B cell (primary cell): ENCODE data around the gene RNF187. TPM values are rescaled to one million over a fixed set of nuclear protein-coding genes. Genes with fewer than 3 reads are reported as not detected.

Source experiments
- ATAC-seq: fragments of 200-7000 bp; cut with Tn5 transposase; one replicate; pipeline ENCODE4 v1.10.0; 2021; ENCODE audit warnings: low read depth, mild to moderate bottlenecking, moderate number of reproducible peaks, moderate library complexity
- CTCF ChIA-PET: fragments of 350-600 bp; sonication (Branson Sonifier 250); formaldehyde crosslinking; loops from one replicate; lab custom pipeline; 2021; ENCODE audit warnings: antibody characterized with exemption, inconsistent platforms; lab: Charles Lee
- POLR2A ChIA-PET: fragments of 350-600 bp; sonication (Branson Sonifier 250); formaldehyde crosslinking; loops from one replicate; lab custom pipeline; 2021; ENCODE audit warnings: antibody characterized with exemption; lab: Charles Lee
- DNase-seq: peaks from one replicate; pipeline ENCODE4 v3.0.0; 2013
- H2AFZ ChIP-seq: 2 replicates; pipeline ENCODE4 v1.6.1; 2012; ENCODE audit warnings: mild to moderate bottlenecking, low read depth, low read length; ENCODE audit not compliant: insufficient read depth, poor library complexity, severe bottlenecking
- H3K27ac ChIP-seq, 2 donors: 1 replicate in 1 of 2; 2 replicates in 1 of 2; pipeline ENCODE4 v1.5.1; 2012 to 2013; ENCODE audit warnings: low read length in 2 of 2, mild to moderate bottlenecking in 2 of 2, moderate library complexity in 1 of 2
- H3K27me3 ChIP-seq, 4 experiments: fragments of 200-600 bp in 1 of 4; sonication (generic) in 1 of 4; replicated peaks in 1 of 4; 1 replicate in 2 of 4; 2 replicates in 2 of 4; pipeline versions ENCODE4 v1.6.1 to v1.7.0; 2013 to 2016; ENCODE audit warnings: low read length in 3 of 4, mild to moderate bottlenecking in 2 of 4, mixed read lengths in 1 of 4, moderate library complexity in 1 of 4; ENCODE audit not compliant: insufficient read depth in 4 of 4, control insufficient read depth in 3 of 4; ENCODE audit errors: control extremely low read depth in 1 of 4
- H3K36me3 ChIP-seq, 2 experiments: replicated peaks in 1 of 2; 1 replicate in 1 of 2; 2 replicates in 1 of 2; pipeline versions ENCODE4 v1.6.1 to v1.7.1; 2013; ENCODE audit warnings: low read length in 1 of 2; ENCODE audit not compliant: insufficient read depth in 2 of 2, control insufficient read depth in 1 of 2; ENCODE audit errors: control extremely low read depth in 1 of 2, extremely low read depth in 1 of 2
- H3K4me1 ChIP-seq, 2 donors: fragments of 200-600 bp in 1 of 2; sonication (generic) in 1 of 2; 1 replicate in 1 of 2; 2 replicates in 1 of 2; pipeline versions ENCODE4 v1.5.1 to v1.6.1; 2013 to 2017; ENCODE audit warnings: low read length in 2 of 2; ENCODE audit not compliant: control insufficient read depth in 2 of 2, insufficient read depth in 2 of 2
- H3K4me2 ChIP-seq: replicated peaks from 2 replicates; pipeline ENCODE3; 2012; ENCODE audit warnings: mild to moderate bottlenecking, low read depth, low read length; ENCODE audit not compliant: poor library complexity, severe bottlenecking
- H3K4me3 ChIP-seq, 5 experiments: fragments of 200-600 bp in 1 of 5; sonication (generic) in 1 of 5; 1 replicate in 3 of 5; 2 replicates in 2 of 5; pipeline versions ENCODE4 v1.5.1 to v1.7.0; 2011 to 2016; ENCODE audit warnings: low read length in 4 of 5, mild to moderate bottlenecking in 4 of 5, low read depth in 2 of 5, control low read depth in 1 of 5, moderate library complexity in 1 of 5; ENCODE audit not compliant: insufficient read depth in 1 of 5; ENCODE audit errors: control extremely low read depth in 1 of 5, extremely low read depth in 1 of 5
- H3K79me2 ChIP-seq: fragments of 200-600 bp; sonication (generic); one replicate; pipeline ENCODE4 v1.6.0; 2016; ENCODE audit warnings: low read length; ENCODE audit not compliant: control insufficient read depth, insufficient read depth
- H3K9ac ChIP-seq: fragments of 200-600 bp; sonication (generic); 2 replicates; pipeline ENCODE4 v1.6.1; 2017; ENCODE audit warnings: mild to moderate bottlenecking, low read length, moderate library complexity
- H3K9me3 ChIP-seq, 3 donors: one replicate each; pipeline versions ENCODE4 v1.6.1 to v1.7.1; 2013; ENCODE audit warnings: low read length in 2 of 3; ENCODE audit not compliant: control insufficient read depth in 2 of 3, insufficient read depth in 1 of 3; ENCODE audit errors: control extremely low read depth in 1 of 3
- H4K20me1 ChIP-seq: 2 replicates; pipeline ENCODE4 v1.6.0; 2012; ENCODE audit warnings: mild to moderate bottlenecking, low read length; ENCODE audit not compliant: insufficient read depth, control insufficient read depth, poor library complexity, severe bottlenecking
- H3K27ac Mint-ChIP-seq: one replicate; pipeline ENCODE4 v1.8.0; 2021; ENCODE audit warnings: mixed read lengths
- H3K27me3 Mint-ChIP-seq: one replicate; pipeline ENCODE4 v1.8.0; 2021; ENCODE audit warnings: mixed read lengths
- H3K4me1 Mint-ChIP-seq: one replicate; pipeline ENCODE4 v1.8.0; 2021; ENCODE audit warnings: mixed read lengths
- H3K4me3 Mint-ChIP-seq: one replicate; pipeline ENCODE4 v1.8.0; 2021; ENCODE audit warnings: mixed read lengths
- H3K9me3 Mint-ChIP-seq: one replicate; pipeline ENCODE4 v1.8.0; 2022; ENCODE audit warnings: mixed read lengths; ENCODE audit not compliant: insufficient read depth
- CTCF ChIP-seq: fragments of 200-600 bp; IDR thresholded peaks from one replicate; pipeline ENCODE4 v1.8.0; 2022; ENCODE audit warnings: antibody characterized with exemption, mild to moderate bottlenecking
- EZH2 ChIP-seq: IDR thresholded peaks from 2 replicates; pipeline ENCODE4 v1.6.1; 2012; ENCODE audit warnings: borderline replicate concordance, low read depth, mild to moderate bottlenecking, moderate library complexity, low read length; ENCODE audit not compliant: insufficient read depth, poor library complexity, severe bottlenecking
- WGBS: methylation state at CpG from one replicate; pipeline ENCODE4 v1.1.5; 2013; ENCODE audit warnings: missing lambda C conversion rate; ENCODE audit not compliant: insufficient coverage; 5-methylcytosine and 5-hydroxymethylcytosine counted together
- intact Hi-C: fragments of 100-400 bp; cut with micrococcal nuclease; formaldehyde crosslinking; loops from one replicate; pipeline ENCODE4 v1.10.0; 2022
- polyA plus RNA-seq: library from polyadenylated mRNA; depleted of rRNA; stranded (reverse); fragments of >200 nt; gene quantifications from 2 replicates; pipeline ENCODE4 v1.2.3, GENCODE V29; 2012
- total RNA-seq, 2 donors: library from RNA; stranded (reverse); fragments of 120-200 nt in 1 of 2; gene quantifications; 1 replicate in 1 of 2; 2 replicates in 1 of 2; pipeline versions ENCODE4 v1.2.3 to v1.2.4, GENCODE V29; 2013 to 2022

RNF187 gene
- total and polyA plus RNA-seq, 2 donors (not counting 1 experiment from before 2014, with no cell fraction given): 25.5 to 67.3 TPM

GRCh38 chr1:228488818-228489674, 1.9 kb downstream of the RNF187 start:
- Mint-ChIP-seq H3K27me3 (no peaks in the 10 kb centered on the region), H3K27ac (peak overlapping the region; percentile 93), H3K4me1 (peaks cover 38% of the 10 kb centered on the region), H3K4me3 (peak overlapping the region; percentile 85), H3K9me3 (no peaks in the 10 kb centered on the region)
- CTCF ChIA-PET: interaction anchor here (2.8 kb wide), 1 partner anchor 12 kb away, joined by 14 read pairs; no protein-coding TSS in a partner anchor
- H3K4me2 ChIP-seq: peak overlapping the region; percentile 68
- H2AFZ ChIP-seq: no peak overlapping the region
- H3K27me3 ChIP-seq: no peaks in the 10 kb centered on the region
- WGBS: 91% methylated on average over 6 of the region's 9 CpGs
- TF ChIP-seq CTCF: no peak
- TF ChIP-seq EZH2: no peak
- POLR2A ChIA-PET: no interaction called here
- peaks cover 44% of the 10 kb centered on the region for H4K20me1 ChIP-seq
- peaks cover 14 to 25% of the 10 kb centered on the region in 2 donors for H3K4me1 ChIP-seq
- no peak for ATAC-seq
- H3K9ac ChIP-seq: no peak overlapping the region
- H3K27ac ChIP-seq: no peak overlapping the region
- no peak for DNase-seq
- no peak overlapping the region for H3K4me3 ChIP-seq
- H3K9me3 ChIP-seq: peaks cover 0 to 3% (median 0%) of the 10 kb centered on the region in 3 donors
- H3K79me2 ChIP-seq: peaks cover 47% of the 10 kb centered on the region
- peaks cover 0 to 34% of the 10 kb centered on the region in 2 experiments for H3K36me3 ChIP-seq
- intact Hi-C loops: loop anchor here (10.0 kb wide), 1 partner anchor 704 kb away; no protein-coding TSS in a partner anchor
